Muscle layer of duodenum (tissue), 2 donors: ENCODE results near the gene KCNAB2.

Experiments
- H3K27ac ChIP-seq: one replicate; pipeline ENCODE4 v1.7.0; 2013; ENCODE audit warnings: mild to moderate bottlenecking, low read length
- H3K27me3 ChIP-seq: one replicate; pipeline ENCODE4 v1.7.0; 2013; ENCODE audit warnings: low read depth, mild to moderate bottlenecking, control low read depth, low read length
- H3K36me3 ChIP-seq, 2 donors: one replicate each; pipeline ENCODE4 v1.7.0; 2013; ENCODE audit warnings: low read length in 2 of 2, control low read depth in 1 of 2, mild to moderate bottlenecking in 1 of 2; ENCODE audit not compliant: insufficient read depth in 2 of 2, control insufficient read depth in 1 of 2
- H3K4me1 ChIP-seq, 2 donors: one replicate each; pipeline ENCODE4 v1.7.0; 2013; ENCODE audit warnings: low read length in 2 of 2, mild to moderate bottlenecking in 2 of 2, control low read depth in 1 of 2, moderate library complexity in 1 of 2; ENCODE audit not compliant: insufficient read depth in 2 of 2, control insufficient read depth in 1 of 2
- H3K4me3 ChIP-seq, 2 donors: one replicate each; pipeline ENCODE4 v1.7.0; 2013; ENCODE audit warnings: low read length in 2 of 2, low read depth in 1 of 2, mild to moderate bottlenecking in 1 of 2
- H3K9me3 ChIP-seq, 2 donors: one replicate each; pipeline ENCODE4 v1.7.0; 2013; ENCODE audit warnings: low read length in 2 of 2, control low read depth in 1 of 2, mild to moderate bottlenecking in 1 of 2; ENCODE audit not compliant: control insufficient read depth in 1 of 2
- donor health status: healthy.

The KCNAB2 gene

DNA sequence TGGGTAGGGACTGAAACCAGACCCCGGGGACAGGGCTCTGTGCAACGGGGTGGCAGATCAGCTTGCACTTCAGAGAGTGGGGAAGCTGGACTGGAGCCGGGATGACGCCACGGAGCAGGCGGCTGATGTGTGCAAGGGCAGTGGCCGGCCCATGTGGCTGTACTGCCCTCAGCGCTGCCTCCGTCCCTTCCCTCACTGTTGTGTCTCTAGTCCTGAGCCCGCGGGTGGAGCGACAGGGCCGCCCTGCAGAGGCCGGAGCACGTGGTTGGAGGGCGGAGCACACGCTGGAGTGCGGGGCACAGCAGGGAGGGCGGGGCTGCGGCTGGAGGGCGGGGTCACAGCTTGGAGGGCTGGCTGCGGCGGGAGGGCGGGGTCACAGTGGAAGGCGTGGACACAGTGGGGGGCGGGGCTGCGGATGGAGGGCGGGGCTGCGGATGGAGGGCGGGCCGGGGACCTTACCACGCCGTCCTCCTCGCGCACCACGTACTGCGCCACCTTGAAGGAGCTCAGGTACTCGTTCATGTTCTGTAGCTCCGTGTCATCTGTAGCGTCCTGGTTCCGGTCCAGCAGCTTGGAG lies 82.0 kb downstream of the KCNAB2 start:
- Histone ChIP-seq H3K9me3 (peaks cover 5 to 11% of the 10 kb centered on the region in 2 donors), H3K36me3 (no peaks in the 10 kb centered on the region), H3K27me3 (no peaks in the 10 kb centered on the region), H3K4me3 (peak overlapping the region in 1 of 2 donors; percentile 21), H3K27ac (no peak overlapping the region), H3K4me1 (peaks cover 0 to 7% of the 10 kb centered on the region in 2 donors)

DNA sequence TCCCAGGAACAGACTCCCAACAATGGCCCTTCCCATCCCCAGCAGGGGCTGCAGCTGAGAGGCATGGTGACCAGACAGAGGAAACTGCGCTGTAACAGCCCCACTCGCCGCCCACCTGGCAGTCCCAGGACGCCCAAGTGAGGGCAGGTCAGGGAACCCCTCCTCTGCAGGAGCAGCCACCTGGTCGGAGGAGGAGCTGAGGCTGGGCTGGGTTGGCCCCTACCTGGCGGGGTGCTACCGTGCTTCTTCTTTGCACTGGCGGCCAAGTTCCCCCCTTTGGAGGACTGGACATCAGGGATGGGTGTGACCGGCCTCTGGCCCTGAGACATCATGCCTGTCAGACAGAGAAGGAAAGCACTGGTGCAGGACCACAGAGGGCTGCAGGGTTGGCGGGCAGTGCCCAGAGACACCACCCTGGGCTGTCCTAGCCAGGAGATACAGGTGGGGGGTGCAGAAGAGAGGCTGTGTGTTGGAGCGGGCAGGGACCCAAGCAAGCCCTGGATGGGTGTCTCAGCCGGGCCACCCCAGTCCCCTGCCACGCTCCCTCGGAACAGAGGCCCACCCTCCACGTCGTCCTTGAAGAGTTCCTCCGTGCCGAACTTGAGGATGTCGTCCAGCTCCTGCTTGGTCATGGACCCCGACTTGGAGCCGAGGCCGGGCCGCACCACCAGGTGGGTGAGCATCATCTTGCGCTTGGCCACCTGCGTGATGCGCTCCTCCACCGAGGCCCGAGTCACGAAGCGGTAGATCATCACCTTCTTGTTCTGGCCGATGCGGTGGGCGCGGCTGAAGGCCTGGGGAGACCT lies 82.8 kb downstream of the KCNAB2 start:
- Histone ChIP-seq H3K4me1 (peaks cover 0 to 7% of the 10 kb centered on the region in 2 donors), H3K27me3 (no peaks in the 10 kb centered on the region), H3K4me3 (no peak overlapping the region), H3K36me3 (no peaks in the 10 kb centered on the region), H3K27ac (no peak overlapping the region), H3K9me3 (peaks cover 5 to 11% of the 10 kb centered on the region in 2 donors)

DNA sequence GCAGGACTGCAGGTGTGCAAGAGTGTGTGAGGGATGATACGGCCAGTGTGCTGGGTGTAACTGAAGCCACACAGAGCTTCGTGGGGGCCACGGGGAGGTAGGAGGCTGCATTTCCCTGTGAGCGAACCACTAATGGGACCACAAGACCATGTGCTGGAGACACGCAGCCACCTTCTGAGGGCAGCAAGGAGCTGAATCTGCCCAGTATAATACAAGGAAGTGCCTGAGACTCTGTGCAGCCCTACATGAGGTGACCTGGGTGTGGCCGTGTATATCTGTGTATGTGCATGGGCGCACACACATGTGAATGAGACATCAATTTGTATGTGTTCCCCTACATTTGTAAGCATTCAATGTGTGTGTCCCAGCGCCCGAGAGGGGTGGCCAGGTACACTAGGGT lies 83.6 kb downstream of the KCNAB2 start:
- Histone ChIP-seq H3K4me1 (peaks cover 0 to 7% of the 10 kb centered on the region in 2 donors), H3K9me3 (peaks cover 5 to 11% of the 10 kb centered on the region in 2 donors), H3K4me3 (no peak overlapping the region), H3K27ac (no peak overlapping the region), H3K36me3 (no peaks in the 10 kb centered on the region), H3K27me3 (no peaks in the 10 kb centered on the region)

DNA sequence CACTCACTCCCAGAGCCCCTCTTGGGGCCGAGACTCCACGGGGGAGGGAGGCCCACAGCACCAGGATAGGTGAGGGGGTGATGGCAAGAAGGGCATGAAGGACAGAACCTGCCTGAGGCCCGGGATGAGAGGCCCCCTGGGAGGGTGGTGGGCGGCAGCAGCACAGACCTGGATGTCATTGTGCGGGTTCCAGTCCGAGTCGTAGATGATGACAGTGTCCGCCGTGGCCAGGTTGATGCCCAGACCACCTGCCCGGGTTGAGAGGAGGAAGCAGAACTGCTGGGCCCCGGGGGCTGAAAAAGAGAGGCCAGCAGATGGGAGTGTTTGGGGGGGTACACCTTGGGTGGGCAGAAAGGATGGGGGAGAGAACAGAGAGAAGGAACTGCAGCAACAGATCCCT lies 84.3 kb downstream of the KCNAB2 start:
- Histone ChIP-seq H3K9me3 (peaks cover 5 to 11% of the 10 kb centered on the region in 2 donors), H3K27ac (no peak overlapping the region), H3K27me3 (no peaks in the 10 kb centered on the region), H3K4me1 (peaks cover 0 to 7% of the 10 kb centered on the region in 2 donors), H3K4me3 (no peak overlapping the region), H3K36me3 (no peaks in the 10 kb centered on the region)

DNA sequence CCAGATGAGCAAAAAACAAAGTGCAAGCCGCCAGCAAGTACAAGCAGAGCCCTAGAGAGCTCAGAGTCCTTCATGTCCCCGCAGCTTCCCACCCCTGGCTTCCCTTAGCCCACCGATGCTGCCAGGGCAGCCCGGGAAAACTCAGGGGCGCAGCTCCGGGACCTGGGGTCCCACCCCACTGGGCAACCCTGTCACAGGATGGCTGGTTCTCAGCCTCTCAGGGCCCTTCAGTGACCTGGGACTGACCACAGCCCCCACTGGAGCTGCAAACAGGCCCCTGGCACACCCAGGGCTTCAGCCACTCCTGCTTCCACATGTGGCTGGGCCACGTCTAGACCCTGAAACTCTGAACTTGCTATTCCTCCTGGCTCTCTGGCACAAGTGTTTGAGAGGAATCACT lies 84.9 kb downstream of the KCNAB2 start:
- H3K9me3 ChIP-seq: peaks cover 5 to 11% of the 10 kb centered on the region in 2 donors
- H3K27me3 ChIP-seq: no peaks in the 10 kb centered on the region
- no peak overlapping the region for H3K4me3 ChIP-seq
- H3K27ac ChIP-seq: no peak overlapping the region
- H3K36me3 ChIP-seq: no peaks in the 10 kb centered on the region
- peaks cover 0 to 7% of the 10 kb centered on the region in 2 donors for H3K4me1 ChIP-seq

DNA sequence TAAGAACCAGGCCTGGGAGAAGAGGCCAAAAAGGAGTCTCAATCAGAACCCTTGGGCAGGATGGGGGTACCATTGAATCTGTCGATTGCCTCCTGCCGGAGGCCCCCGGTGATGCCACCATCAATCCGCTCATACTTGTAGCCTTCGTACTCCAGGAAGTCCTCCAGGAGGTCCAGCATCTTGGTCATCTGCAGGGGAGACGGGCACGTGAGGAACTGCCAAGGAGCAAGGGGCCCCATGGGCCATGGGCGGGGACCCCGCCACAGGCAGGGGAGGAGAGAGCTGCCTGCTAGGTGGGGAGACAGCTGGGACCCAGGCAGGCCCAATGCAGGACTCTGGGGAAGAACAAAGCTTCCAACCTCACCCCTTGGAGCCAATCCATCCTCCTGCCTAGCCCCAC lies 85.9 kb downstream of the KCNAB2 start:
- H3K4me1 ChIP-seq: peaks cover 0 to 7% of the 10 kb centered on the region in 2 donors
- H3K9me3 ChIP-seq: peaks cover 5 to 11% of the 10 kb centered on the region in 2 donors
- no peaks in the 10 kb centered on the region for H3K27me3 ChIP-seq
- no peaks in the 10 kb centered on the region for H3K36me3 ChIP-seq
- no peak overlapping the region for H3K27ac ChIP-seq
- H3K4me3 ChIP-seq: no peak overlapping the region

DNA sequence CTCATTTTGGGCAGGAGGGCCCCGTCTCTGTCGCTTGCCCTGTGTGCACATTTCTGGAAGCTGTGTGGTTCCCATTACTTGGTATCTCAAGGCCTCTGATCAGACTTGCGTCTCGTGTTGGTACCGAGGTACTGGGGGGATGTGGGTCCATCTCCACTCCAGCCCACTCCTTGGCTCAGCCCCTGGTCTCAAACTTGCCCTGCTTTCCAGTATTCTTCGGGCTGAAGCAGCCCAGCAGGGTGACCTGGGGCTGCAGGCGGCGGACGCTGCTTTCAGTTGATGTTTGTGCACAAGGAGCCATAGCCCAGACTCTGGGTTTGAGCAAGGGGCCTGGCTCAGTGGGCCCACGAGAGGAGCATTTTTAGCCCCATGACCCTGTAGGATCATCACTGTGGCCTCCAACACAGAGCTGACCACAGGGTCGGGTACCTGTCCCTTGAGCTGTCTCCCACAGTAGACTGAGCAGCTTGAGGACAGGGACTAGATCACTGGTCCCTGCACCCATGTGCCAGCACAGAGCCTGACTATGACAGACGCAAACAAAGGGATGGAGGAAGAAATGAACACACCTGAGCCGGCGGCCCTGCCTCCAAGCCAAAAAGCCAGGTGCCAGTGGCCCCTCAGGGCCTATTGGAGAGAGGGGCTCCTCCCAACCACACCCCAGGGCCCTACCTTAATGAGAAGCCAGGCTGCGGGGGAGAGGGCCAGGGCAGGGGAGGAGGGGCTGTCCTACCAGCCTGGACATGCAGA lies 87.6 kb downstream of the KCNAB2 start:
- no peaks in the 10 kb centered on the region for H3K36me3 ChIP-seq
- no peaks in the 10 kb centered on the region for H3K27me3 ChIP-seq
- no peak overlapping the region for H3K27ac ChIP-seq
- H3K4me1 ChIP-seq: no peaks in the 10 kb centered on the region
- peaks cover 5 to 11% of the 10 kb centered on the region in 2 donors for H3K9me3 ChIP-seq
- no peak overlapping the region for H3K4me3 ChIP-seq

DNA sequence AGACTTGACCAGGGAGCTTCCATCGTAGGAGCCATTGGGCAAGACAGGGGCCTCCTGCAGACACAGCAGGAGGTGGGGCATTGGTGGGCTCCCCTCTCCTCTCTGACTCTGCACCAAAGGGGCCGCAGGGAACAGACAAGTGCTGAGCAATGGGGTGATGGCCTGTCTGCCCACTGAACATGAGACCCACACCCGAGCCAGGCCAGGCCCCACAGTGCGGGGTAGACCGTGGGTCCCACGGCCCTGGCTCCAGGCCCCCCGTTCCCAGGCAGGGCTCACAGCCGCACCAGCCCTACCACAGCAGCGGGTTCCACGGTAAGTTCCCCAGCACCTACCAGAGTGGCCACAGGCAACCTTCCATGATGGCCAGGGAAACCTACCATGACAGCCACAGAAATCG lies 88.5 kb downstream of the KCNAB2 start:
- H3K9me3 ChIP-seq: peaks cover 5 to 11% of the 10 kb centered on the region in 2 donors
- H3K27ac ChIP-seq: no peak overlapping the region
- no peak overlapping the region for H3K4me3 ChIP-seq
- H3K27me3 ChIP-seq: no peaks in the 10 kb centered on the region
- H3K4me1 ChIP-seq: no peaks in the 10 kb centered on the region
- H3K36me3 ChIP-seq: no peaks in the 10 kb centered on the region

DNA sequence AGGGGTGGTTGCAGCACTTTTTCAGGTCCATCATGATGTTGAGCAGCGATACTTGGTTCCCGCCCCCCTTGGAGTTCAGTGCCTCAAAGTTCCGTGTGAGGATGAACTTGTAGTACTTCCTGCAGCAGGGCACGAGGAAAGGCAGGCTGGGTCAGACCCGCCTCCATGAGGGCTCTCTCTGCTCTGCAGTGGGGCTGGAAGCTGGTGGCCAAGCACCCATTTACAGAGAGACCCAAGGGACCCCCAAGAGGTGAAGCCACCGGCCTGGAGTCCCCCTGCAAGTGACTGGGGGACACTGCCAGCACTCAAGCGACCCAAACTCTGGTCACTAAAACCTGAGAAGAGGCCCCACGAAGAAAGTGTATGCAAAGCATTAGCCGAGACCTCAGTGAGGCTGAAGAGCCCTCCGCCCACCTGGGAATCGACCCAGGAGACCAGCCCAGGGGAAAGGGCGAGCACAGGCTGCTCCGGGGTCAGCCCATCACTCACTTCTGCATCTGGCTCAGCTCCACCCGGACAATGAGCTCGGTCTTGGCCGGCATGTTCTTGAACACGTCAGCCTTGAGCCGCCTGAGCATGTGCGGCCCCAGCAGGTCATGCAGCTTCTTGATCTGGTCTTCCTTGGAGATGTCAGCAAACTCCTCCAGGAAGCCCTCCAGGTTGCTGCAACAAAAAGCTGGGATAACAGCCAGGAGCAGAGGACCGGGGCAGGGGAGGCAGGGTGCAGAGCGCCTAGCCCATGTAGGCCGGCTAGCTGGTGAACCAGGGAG lies 89.2 kb downstream of the KCNAB2 start:
- Histone ChIP-seq H3K36me3 (no peaks in the 10 kb centered on the region), H3K27me3 (no peaks in the 10 kb centered on the region), H3K27ac (no peak overlapping the region), H3K4me3 (no peak overlapping the region), H3K4me1 (no peaks in the 10 kb centered on the region), H3K9me3 (peaks cover 5 to 11% of the 10 kb centered on the region in 2 donors)

DNA sequence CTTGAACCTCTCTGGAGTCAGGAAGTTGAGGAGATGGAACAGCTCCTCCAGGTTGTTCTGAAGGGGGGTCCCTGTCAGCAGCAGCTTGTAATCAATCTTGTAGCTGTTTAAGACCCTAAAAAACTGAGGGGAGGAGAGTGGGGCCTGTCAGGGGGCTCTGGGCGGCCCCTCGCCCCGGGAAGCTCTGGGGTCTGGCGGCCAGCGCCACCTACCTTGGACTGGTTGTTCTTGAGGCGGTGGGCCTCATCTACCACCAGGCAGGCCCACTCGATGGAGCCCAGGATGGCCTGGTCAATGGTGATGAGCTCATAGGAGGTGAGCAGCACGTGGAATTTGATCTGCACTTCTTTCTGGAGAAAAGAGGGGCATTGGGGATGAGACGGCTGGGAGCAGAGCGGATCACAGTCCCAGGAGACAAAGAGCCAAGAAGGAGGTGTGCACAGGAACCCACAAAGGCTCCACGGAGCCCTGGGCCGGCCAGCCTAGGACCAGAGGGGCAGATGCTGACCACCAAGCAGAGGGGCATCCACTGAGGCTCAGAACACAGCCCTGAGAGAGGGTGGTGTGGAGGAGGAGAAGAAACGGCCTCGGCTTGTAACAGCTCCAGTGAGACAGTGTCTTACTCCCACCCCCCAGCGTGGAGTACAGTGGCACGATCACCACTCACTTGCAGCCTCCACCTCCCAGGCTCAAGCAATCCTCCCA lies 91.0 kb downstream of the KCNAB2 start:
- H3K27ac ChIP-seq: no peak overlapping the region
- no peaks in the 10 kb centered on the region for H3K4me1 ChIP-seq
- peaks cover 5 to 7% of the 10 kb centered on the region in 2 donors for H3K9me3 ChIP-seq
- no peak overlapping the region for H3K4me3 ChIP-seq
- H3K36me3 ChIP-seq: no peaks in the 10 kb centered on the region
- H3K27me3 ChIP-seq: no peaks in the 10 kb centered on the region
